Mucosa of descending colon (tissue), 3 donors: ENCODE data around the gene PAX9. TPM values are rescaled to one million over a fixed set of nuclear protein-coding genes. Genes with fewer than 3 reads are reported as not detected.

Experiments used
- ATAC-seq: fragments of 200-7000 bp; cut with Tn5 transposase; one replicate; pipeline ENCODE4 v1.9.1; 2020; ENCODE audit warnings: mild to moderate bottlenecking, moderate library complexity
- DNase-seq, 3 donors: peaks; one replicate each; pipeline ENCODE4 v3.0.0-alpha.2; 2020
- H3K36me3 ChIP-seq: fragments of 200-600 bp; one replicate; pipeline ENCODE4 v1.8.0; 2021; ENCODE audit warnings: low read depth, mild to moderate bottlenecking
- H3K4me1 ChIP-seq: fragments of 200-600 bp; one replicate; pipeline ENCODE4 v1.8.0; 2021; ENCODE audit warnings: low read depth, mild to moderate bottlenecking
- H3K4me3 ChIP-seq: fragments of 200-600 bp; one replicate; pipeline ENCODE4 v1.8.0; 2021; ENCODE audit warnings: mild to moderate bottlenecking
- H3K9me3 ChIP-seq: fragments of 200-600 bp; one replicate; pipeline ENCODE4 v1.8.0; 2021; ENCODE audit warnings: mild to moderate bottlenecking
- intact Hi-C, 2 donors: fragments of 100-400 bp; cut with DNase I in 1 of 2; cut with micrococcal nuclease in 1 of 2; formaldehyde crosslinking; loops; one replicate each; pipeline versions ENCODE4 v1.11.0 to v1.11.1; 2022; cut with DNase I, micrococcal nuclease
- long read RNA-seq, 2 donors: library from polyadenylated mRNA; unstranded; transcript quantifications; one replicate each; pipeline ENCODE4 v2.0.0, GENCODE V29; 2019 to 2021
- total RNA-seq, 3 donors: library from RNA; stranded (reverse); fragmentation: NEBNext Ultra II Directional in 2 of 3; extraction: Animal tissue kit (Norgen Biotek cat#: 25700) in 2 of 3; gene quantifications; one replicate each; pipeline versions ENCODE4 v1.2.1 to v1.2.4, GENCODE V29; 2021 to 2023
- TF ChIP-seq, protein P1 (sequence below): fragments of 200-600 bp; IDR thresholded peaks from one replicate; pipeline ENCODE4 v1.8.0; 2022; ENCODE audit warnings: antibody characterized with exemption, mild to moderate bottlenecking
- donor health status: DM: no; HTN: no; CAD: no; lungs with moderate emphysema.
- donor health status: DM: no; HTN: no; CAD: no.
- donor health status: DM: no; HTN: yes; CAD: no.

The PAX9 gene
- under 1 TPM; 0.29 to 0.44 (median 0.38) TPM for total RNA-seq
- long read RNA-seq, donor 1 = 0 reads
- long read RNA-seq, donor 2 = 0 reads

DNA sequence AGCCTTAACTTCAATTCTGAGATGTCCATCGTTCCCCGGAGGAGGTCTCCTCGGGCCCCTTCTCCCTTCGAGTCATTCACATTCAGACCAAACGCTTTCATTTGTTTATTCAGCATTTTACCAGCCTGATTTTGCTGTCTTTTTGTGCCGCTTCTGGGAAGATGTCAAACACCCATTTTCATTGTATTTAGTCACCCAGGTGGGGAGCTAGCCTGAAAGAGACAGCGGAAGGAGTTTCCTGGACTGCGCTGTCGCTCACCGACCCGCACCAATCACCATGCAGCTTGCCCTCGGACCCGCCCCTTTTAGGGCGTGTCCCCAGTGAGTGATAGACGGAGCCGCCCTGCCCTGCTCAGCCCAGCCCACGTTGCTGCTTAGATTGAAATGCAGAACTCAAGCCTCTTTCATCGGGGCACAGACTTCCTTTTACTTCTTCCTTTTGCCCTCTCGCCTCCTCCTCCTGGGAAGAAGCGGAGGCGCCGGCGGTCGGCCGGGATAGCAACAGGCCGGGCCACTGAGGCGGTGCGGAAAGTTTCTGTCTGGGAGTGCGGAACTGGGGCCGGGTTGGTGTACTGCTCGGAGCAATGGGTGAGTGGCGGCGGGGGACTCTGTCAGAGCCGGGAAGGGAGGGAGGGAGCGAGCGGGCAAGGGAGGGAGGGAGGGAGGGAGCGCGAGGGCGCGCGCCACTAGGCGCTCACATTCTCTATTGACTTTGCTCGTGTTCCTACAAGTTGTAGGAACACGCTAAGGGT is at the start of gene PAX9:
Gene PAX9 (plus strand): TSS at position 355 of the 752 bp plus-strand sequence. CDS start 230 bp downstream, at position 585.
- TF ChIP-seq, protein P1, sequence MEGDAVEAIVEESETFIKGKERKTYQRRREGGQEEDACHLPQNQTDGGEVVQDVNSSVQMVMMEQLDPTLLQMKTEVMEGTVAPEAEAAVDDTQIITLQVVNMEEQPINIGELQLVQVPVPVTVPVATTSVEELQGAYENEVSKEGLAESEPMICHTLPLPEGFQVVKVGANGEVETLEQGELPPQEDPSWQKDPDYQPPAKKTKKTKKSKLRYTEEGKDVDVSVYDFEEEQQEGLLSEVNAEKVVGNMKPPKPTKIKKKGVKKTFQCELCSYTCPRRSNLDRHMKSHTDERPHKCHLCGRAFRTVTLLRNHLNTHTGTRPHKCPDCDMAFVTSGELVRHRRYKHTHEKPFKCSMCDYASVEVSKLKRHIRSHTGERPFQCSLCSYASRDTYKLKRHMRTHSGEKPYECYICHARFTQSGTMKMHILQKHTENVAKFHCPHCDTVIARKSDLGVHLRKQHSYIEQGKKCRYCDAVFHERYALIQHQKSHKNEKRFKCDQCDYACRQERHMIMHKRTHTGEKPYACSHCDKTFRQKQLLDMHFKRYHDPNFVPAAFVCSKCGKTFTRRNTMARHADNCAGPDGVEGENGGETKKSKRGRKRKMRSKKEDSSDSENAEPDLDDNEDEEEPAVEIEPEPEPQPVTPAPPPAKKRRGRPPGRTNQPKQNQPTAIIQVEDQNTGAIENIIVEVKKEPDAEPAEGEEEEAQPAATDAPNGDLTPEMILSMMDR = no peak
- H3K36me3 ChIP-seq = no peaks in the 10 kb centered on the region
- intact Hi-C loops = no loop called here
- peaks cover 46% of the 10 kb centered on the region for H3K4me1 ChIP-seq
- no peak within 1 kb of the TSS for H3K4me3 ChIP-seq
- DNase-seq = peak; percentile 87 to 96 (median 93)
- ATAC-seq = peak; percentile 97
- no peaks in the 10 kb centered on the region for H3K9me3 ChIP-seq

DNA sequence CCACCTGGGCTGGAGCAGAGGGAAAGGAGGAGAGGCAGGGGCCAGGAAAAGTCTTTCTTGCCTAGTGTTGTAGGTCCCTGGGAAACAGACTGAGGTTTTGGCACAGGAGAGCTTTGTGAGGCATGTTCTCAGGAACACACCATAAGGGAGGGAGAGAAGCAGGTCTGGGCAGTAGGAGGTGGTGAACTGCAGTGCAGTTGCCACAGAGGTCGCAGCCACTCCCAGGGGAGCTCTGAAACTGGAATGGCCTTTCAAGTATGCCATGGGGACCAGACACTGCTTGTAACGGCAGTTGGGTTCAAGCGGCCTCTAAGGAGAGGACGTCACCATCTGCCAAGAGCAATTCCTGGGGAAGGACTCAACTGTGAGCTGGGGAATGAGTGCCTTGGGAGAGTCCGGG is 43.8 kb upstream of the PAX9 start:
- Histone ChIP-seq H3K4me3 (no peak overlapping the region), H3K4me1 (no peaks in the 10 kb centered on the region), H3K9me3 (no peaks in the 10 kb centered on the region), H3K36me3 (no peaks in the 10 kb centered on the region)
- DNase-seq (no peak), ATAC-seq (no peak)
- TF ChIP-seq, protein P1 = no peak
- intact Hi-C loops = no loop called here

DNA sequence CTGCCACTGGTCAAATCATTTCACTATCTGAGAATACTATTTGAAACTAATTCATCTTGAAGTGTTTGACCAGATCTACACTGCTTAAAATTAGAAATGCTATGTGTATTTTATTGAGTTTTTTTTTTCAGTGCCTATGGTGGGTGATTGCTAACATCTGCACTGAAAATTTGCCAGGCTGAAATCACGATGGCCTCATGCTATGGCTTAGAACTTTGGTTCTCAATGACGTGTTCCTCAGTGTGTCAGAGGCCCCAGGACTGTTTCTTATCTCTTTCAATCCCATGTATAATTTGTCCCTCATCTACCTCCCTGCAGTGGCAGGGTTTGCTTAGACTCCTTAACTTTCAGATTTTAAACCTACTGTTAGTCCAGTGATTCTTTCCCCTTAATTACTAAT is 43.0 kb upstream of the PAX9 start:
- H3K4me1 ChIP-seq = no peaks in the 10 kb centered on the region
- no peak for ATAC-seq
- intact Hi-C loops = no loop called here

DNA sequence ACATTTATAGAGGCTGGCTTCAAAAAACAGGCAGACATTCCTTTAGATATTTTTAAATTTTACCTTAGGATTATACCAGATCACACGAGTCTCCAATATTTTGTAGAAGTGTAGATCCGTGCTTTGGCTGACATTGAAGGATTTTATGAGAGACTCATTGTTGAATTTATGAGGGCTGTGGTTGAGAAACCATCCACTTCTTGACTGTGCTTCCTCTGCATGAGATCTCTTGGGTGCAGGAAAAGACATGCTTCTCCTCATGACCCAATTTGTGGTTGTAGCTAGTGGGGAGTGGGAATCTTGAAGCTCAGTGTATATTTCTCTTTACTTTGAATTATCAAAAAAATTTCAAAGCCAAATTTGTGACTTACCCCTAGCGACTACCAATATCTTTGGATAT is 42.5 kb upstream of the PAX9 start:
- H3K36me3 ChIP-seq = no peaks in the 10 kb centered on the region
- intact Hi-C loops = no loop called here
- no peak for ATAC-seq
- H3K4me3 ChIP-seq = no peak overlapping the region
- no peaks in the 10 kb centered on the region for H3K9me3 ChIP-seq
- no peak for DNase-seq
- H3K4me1 ChIP-seq = no peaks in the 10 kb centered on the region
- TF ChIP-seq, protein P1 = no peak

More for the DNA sequence above, 43.0 kb upstream of the PAX9 start:
- Histone ChIP-seq H3K36me3 (no peaks in the 10 kb centered on the region), H3K9me3 (no peaks in the 10 kb centered on the region), H3K4me3 (no peak overlapping the region)
- no peak for DNase-seq
- TF ChIP-seq, protein P1 = no peak

DNA sequence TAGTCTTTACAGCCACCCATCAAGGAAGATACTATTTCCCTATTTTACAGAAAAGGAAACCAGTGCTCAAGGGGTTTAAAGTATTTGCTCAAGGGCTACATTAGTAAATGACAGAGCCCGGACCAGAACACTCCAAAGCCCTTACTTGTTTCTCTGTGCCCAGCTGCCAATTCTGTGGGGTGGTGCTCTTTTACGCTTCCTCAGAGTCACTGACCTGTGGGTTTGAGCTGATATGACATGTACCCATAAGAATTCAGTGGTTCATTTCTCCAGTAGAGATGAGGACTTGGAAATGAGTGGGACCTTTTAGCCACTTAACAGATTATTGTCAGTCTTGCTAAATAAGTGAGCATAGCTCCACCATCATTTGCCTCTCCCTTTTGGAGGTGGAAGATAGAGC is 41.8 kb upstream of the PAX9 start:
- Histone ChIP-seq H3K36me3 (no peaks in the 10 kb centered on the region), H3K4me3 (no peak overlapping the region), H3K9me3 (no peaks in the 10 kb centered on the region), H3K4me1 (no peaks in the 10 kb centered on the region)
- no peak for ATAC-seq
- no peak for DNase-seq
- TF ChIP-seq, protein P1 = no peak
- intact Hi-C loops = no loop called here
